Astrocyte of the cerebellum (primary cell): ENCODE measurements around the gene GSTM2.

Experiments
- DNase-seq: peaks from one replicate; pipeline ENCODE4 v3.0.0-alpha.2; 2011; ENCODE audit warnings: low read depth
- H3K4me3 ChIP-seq: 2 replicates; pipeline ENCODE4 v1.5.1; 2011; ENCODE audit warnings: mild to moderate bottlenecking, low read depth, low read length, moderate library complexity
- in situ Hi-C: cut with HindIII; loops from 2 replicates; pipeline ENCODE4 v1.10.0; 2017; ENCODE audit warnings: low sequenced_read_pairs
- TF ChIP-seq, protein P1 (sequence below): IDR thresholded peaks from 2 replicates; pipeline ENCODE4 v1.5.1; 2012; ENCODE audit warnings: low read length, low read depth, moderate library complexity, mild to moderate bottlenecking; ENCODE audit errors: missing control alignments

GSTM2 gene

DNA sequence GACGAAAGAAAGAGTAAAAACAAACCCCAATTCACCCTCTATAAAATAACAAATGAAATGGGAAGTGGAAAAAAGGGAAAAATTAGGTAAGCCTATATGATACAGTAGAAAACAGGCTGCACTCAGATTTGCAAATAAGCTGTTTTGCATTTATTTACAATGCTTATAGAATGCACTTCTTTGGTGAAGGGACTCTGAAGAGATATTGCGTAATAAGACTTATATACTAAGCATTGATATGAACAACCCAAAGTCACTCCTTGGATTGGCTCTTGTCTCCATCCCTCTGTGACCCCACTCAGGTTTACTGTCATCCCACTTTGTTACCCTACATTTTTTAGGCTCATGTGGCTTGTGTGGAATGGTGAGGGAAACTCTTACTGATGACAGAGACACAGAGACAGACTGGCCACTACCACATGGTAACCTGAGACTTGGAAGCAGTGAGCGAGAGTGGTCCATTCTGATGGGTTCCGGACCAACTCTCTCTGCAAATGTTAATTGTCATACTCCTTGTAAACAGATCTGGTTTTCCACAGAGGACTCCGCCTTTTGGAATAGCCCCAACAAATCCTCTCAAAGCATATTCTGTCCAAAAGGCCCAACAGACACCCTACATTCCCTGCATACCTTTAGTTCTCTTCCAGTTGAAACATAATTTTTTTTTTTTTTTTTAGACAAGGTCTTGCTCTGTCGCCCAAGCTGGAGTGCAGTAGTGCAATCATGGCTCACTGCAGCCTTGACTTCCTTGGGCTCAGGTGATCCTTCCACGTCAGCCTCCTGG lies 55.2 kb downstream of the GSTM2 start:
- in situ Hi-C loops = no loop called here
- H3K4me3 ChIP-seq = no peak overlapping the region
- DNase-seq = no peak
- TF ChIP-seq, protein P1, sequence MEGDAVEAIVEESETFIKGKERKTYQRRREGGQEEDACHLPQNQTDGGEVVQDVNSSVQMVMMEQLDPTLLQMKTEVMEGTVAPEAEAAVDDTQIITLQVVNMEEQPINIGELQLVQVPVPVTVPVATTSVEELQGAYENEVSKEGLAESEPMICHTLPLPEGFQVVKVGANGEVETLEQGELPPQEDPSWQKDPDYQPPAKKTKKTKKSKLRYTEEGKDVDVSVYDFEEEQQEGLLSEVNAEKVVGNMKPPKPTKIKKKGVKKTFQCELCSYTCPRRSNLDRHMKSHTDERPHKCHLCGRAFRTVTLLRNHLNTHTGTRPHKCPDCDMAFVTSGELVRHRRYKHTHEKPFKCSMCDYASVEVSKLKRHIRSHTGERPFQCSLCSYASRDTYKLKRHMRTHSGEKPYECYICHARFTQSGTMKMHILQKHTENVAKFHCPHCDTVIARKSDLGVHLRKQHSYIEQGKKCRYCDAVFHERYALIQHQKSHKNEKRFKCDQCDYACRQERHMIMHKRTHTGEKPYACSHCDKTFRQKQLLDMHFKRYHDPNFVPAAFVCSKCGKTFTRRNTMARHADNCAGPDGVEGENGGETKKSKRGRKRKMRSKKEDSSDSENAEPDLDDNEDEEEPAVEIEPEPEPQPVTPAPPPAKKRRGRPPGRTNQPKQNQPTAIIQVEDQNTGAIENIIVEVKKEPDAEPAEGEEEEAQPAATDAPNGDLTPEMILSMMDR = no peak
